ENCODE measurements around the gene PLBD2. TPM values are rescaled to one million over a fixed set of nuclear protein-coding genes. Genes with fewer than 3 reads are reported as not detected.

The PLBD2 gene
- total RNA-seq, 1 donor from 2014 or later = 4.9 TPM

GRCh38 chr12:113315358-113315757 is 43.0 kb upstream of the PLBD2 start:
- peaks cover 2% of the 10 kb centered on the region for H3K9me3 Mint-ChIP-seq
- Histone ChIP-seq H3K9me3 (ENCODE audit: low read depth) (no peaks in the 10 kb centered on the region), H3K27ac (no peak overlapping the region), H3K4me2 (no peak overlapping the region), H3K36me3 (no peaks in the 10 kb centered on the region), H3K79me2 (ENCODE audit: low read depth) (no peaks in the 10 kb centered on the region), H3K4me3 (no peak overlapping the region), H4K20me1 (ENCODE audit: low read depth) (no peaks in the 10 kb centered on the region), H3K9ac (no peak overlapping the region), H2AFZ (replicated peaks) (no peak overlapping the region), H3K4me1 (peaks cover 4% of the 10 kb centered on the region), H3F3A (ENCODE audit: low read depth) (peaks cover 20% of the 10 kb centered on the region), H3K27me3 (no peaks in the 10 kb centered on the region)
- H3K36me3 Mint-ChIP-seq = peaks cover 16% of the 10 kb centered on the region
- H3K4me1 Mint-ChIP-seq = peaks cover 8% of the 10 kb centered on the region
- H3K27me3 Mint-ChIP-seq (ENCODE audit: insufficient read depth, low read depth) = peaks cover 13% of the 10 kb centered on the region
- peak overlapping the region; percentile 50 for H3K27ac Mint-ChIP-seq
- H3K4me3 Mint-ChIP-seq = no peak overlapping the region
- no peak for TF ChIP-seq EZH2phosphoT487 (IDR thresholded peaks at IDR 0.05)
- TF ChIP-seq CTCF (IDR thresholded peaks at IDR 0.05) = no peak
- TF ChIP-seq EZH2 (IDR thresholded peaks at IDR 0.05) = no peak
- no peak for DNase-seq (ENCODE audit: low spot score)

- peaks cover 4% of the 10 kb centered on the region for H3K9me3 Mint-ChIP-seq
These were observed 42.2 kb upstream of the PLBD2 start for GRCh38 chr12:113316155-113316554.

GRCh38 chr12:113317122-113317521 is 41.3 kb upstream of the PLBD2 start:
- no peak overlapping the region for H3K27ac ChIP-seq
- no peak overlapping the region for H3K4me3 Mint-ChIP-seq
- no peak overlapping the region for H3K9ac ChIP-seq
- no peaks in the 10 kb centered on the region for H4K20me1 ChIP-seq (ENCODE audit: low read depth)
- no peak for DNase-seq (ENCODE audit: low spot score)
- H2AFZ ChIP-seq (replicated peaks) = no peak overlapping the region
- no peaks in the 10 kb centered on the region for H3K36me3 ChIP-seq
- no peak overlapping the region for H3K4me3 ChIP-seq
- H3K79me2 ChIP-seq (ENCODE audit: low read depth) = no peaks in the 10 kb centered on the region
- peaks cover 4% of the 10 kb centered on the region for H3K4me1 ChIP-seq
- no peak overlapping the region for H3K27ac Mint-ChIP-seq
- no peaks in the 10 kb centered on the region for H3K9me3 ChIP-seq (ENCODE audit: low read depth)
- H3K27me3 ChIP-seq = no peaks in the 10 kb centered on the region
- H3F3A ChIP-seq (ENCODE audit: low read depth) = peaks cover 20% of the 10 kb centered on the region
- TF ChIP-seq EZH2 (IDR thresholded peaks at IDR 0.05) = no peak
- TF ChIP-seq EZH2phosphoT487 (IDR thresholded peaks at IDR 0.05) = no peak
- TF ChIP-seq CTCF (IDR thresholded peaks at IDR 0.05) = no peak
- peaks cover 13% of the 10 kb centered on the region for H3K27me3 Mint-ChIP-seq (ENCODE audit: insufficient read depth, low read depth)
- H3K4me2 ChIP-seq = no peak overlapping the region
- H3K9me3 Mint-ChIP-seq = peaks cover 4% of the 10 kb centered on the region
- peaks cover 8% of the 10 kb centered on the region for H3K4me1 Mint-ChIP-seq
- H3K36me3 Mint-ChIP-seq = peaks cover 11% of the 10 kb centered on the region

More at GRCh38 chr12:113316155-113316554, 42.2 kb upstream of the PLBD2 start:
- no peak overlapping the region for H3K27ac ChIP-seq
- no peaks in the 10 kb centered on the region for H4K20me1 ChIP-seq (ENCODE audit: low read depth)
- Mint-ChIP-seq H3K4me1 (peaks cover 8% of the 10 kb centered on the region), H3K4me3 (no peak overlapping the region), H3K27ac (no peak overlapping the region), H3K36me3 (peaks cover 13% of the 10 kb centered on the region), H3K27me3 (ENCODE audit: insufficient read depth, low read depth) (peaks cover 13% of the 10 kb centered on the region)
- H2AFZ ChIP-seq (replicated peaks) = no peak overlapping the region
- no peaks in the 10 kb centered on the region for H3K27me3 ChIP-seq
- no peak overlapping the region for H3K9ac ChIP-seq
- H3K9me3 ChIP-seq (ENCODE audit: low read depth) = no peaks in the 10 kb centered on the region
- H3K36me3 ChIP-seq = no peaks in the 10 kb centered on the region
- TF ChIP-seq CTCF (IDR thresholded peaks at IDR 0.05) (peak; percentile 20), EZH2phosphoT487 (IDR thresholded peaks at IDR 0.05) (no peak), EZH2 (IDR thresholded peaks at IDR 0.05) (no peak)
- no peak overlapping the region for H3K4me3 ChIP-seq
- H3F3A ChIP-seq (ENCODE audit: low read depth) = peaks cover 20% of the 10 kb centered on the region
- no peak for DNase-seq (ENCODE audit: low spot score)
- H3K79me2 ChIP-seq (ENCODE audit: low read depth) = no peaks in the 10 kb centered on the region
- peaks cover 4% of the 10 kb centered on the region for H3K4me1 ChIP-seq
- H3K4me2 ChIP-seq = no peak overlapping the region

All from neural progenitor cell (in vitro differentiated cells).